Measurements from ENCODE around the gene ENTHD1. TPM values are rescaled to one million over a fixed set of nuclear protein-coding genes. Genes with fewer than 3 reads are reported as not detected.
A peak's percentile ranks its signal among the peaks of the same experiment; 100 is the strongest.

Gene ENTHD1
- total RNA-seq, 4 donors from 2014 or later = not detected

DNA sequence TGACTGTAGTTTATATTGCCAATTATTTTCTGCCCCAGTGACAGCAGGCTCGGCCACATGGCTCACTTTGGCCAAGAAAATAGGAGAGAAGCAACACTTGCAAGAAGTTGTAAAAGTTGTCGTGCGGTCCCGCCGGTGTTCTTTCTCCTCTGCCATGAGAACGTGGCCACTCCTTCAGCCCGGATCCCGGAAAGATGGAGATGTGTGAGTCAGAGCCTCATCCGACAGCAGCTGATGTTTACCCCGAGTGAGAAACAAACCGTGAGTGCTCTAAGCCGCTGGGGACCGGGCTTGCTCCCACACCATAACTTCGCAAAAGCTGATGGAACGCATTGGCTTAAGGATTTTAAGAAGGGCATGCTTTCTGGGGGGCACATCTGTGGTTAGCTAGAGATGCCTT, 166.0 kb downstream of the ENTHD1 start:
- Histone ChIP-seq H3K27me3 (no peaks in the 10 kb centered on the region), H3K4me3 (no peak overlapping the region), H3K9me3 (no peaks in the 10 kb centered on the region), H3K36me3 (no peaks in the 10 kb centered on the region), H3K4me1 (peaks cover 0 to 3% (median 0%) of the 10 kb centered on the region in 4 donors), H3K27ac (no peak overlapping the region)
- TF ChIP-seq POLR2A (IDR thresholded peaks at IDR 0.05) = no peak
- TF ChIP-seq, protein P1, sequence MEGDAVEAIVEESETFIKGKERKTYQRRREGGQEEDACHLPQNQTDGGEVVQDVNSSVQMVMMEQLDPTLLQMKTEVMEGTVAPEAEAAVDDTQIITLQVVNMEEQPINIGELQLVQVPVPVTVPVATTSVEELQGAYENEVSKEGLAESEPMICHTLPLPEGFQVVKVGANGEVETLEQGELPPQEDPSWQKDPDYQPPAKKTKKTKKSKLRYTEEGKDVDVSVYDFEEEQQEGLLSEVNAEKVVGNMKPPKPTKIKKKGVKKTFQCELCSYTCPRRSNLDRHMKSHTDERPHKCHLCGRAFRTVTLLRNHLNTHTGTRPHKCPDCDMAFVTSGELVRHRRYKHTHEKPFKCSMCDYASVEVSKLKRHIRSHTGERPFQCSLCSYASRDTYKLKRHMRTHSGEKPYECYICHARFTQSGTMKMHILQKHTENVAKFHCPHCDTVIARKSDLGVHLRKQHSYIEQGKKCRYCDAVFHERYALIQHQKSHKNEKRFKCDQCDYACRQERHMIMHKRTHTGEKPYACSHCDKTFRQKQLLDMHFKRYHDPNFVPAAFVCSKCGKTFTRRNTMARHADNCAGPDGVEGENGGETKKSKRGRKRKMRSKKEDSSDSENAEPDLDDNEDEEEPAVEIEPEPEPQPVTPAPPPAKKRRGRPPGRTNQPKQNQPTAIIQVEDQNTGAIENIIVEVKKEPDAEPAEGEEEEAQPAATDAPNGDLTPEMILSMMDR (IDR thresholded peaks at IDR 0.05) = no peak
- peak in 2 of 3 donors; percentile 51 to 65 for DNase-seq

DNA sequence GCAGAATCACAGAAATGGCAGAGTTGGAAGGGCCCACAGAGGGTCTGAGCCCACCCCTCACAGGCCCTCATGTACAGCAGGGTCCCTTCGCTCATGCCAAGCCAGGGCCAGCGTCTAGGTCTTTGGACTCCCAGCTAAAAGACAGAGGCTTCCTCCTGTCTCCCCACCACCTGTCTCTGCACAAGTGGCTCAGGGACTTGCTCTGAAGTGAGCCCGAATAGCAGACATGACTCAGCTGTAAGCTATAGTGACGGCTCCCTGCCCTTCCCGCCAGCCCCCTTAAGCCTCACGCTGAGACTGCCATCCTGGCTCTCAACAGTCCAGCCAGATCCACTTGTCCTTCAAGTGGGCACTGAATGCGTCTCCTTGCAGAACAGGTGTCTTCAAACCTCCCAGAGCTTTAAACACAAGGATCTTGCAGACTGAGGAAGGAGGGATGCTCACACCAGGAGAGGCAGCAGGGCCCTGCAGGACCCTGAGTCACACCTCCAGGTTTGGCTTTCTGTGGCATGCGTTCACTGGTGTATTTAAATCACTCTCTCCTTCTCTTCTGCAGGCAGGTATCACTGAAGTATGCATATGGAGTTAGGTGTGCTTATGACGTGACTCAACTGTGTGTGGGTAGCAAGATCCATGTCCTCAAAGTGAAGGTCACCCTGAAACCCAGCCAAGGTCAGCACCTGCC, 168.1 kb downstream of the ENTHD1 start:
- DNase-seq = no peak
- TF ChIP-seq POLR2A (IDR thresholded peaks at IDR 0.05) = no peak
- TF ChIP-seq, protein P1 (IDR thresholded peaks at IDR 0.05) = no peak
- H3K4me3 ChIP-seq = no peak overlapping the region
- no peaks in the 10 kb centered on the region for H3K9me3 ChIP-seq
- H3K27me3 ChIP-seq = no peaks in the 10 kb centered on the region
- no peaks in the 10 kb centered on the region for H3K36me3 ChIP-seq
- no peak overlapping the region for H3K27ac ChIP-seq
- H3K4me1 ChIP-seq = peaks cover 0 to 3% (median 0%) of the 10 kb centered on the region in 4 donors

DNA sequence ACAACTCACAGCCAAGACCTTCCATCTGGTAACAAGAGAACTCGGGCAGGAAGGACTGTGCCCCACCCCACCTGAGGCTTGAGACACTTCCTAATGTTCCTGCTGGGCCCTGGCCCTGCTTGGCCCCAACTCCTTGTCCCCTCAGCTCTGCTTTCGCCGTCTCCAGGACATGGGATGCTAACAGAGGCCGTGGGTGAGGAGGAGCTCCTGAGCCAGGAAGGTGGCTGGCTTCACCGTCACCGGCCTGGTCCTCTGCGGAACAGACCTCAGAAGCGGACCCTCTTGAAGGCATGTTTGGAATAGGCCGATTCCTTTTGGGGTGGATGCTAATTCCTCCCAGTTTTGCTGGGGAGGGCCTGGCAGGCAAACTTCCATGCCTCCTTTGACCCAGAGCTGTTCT, 168.7 kb downstream of the ENTHD1 start:
- no peak for DNase-seq
- Histone ChIP-seq H3K9me3 (no peaks in the 10 kb centered on the region), H3K4me3 (no peak overlapping the region), H3K27ac (no peak overlapping the region), H3K4me1 (peaks cover 0 to 3% (median 0%) of the 10 kb centered on the region in 4 donors), H3K36me3 (no peaks in the 10 kb centered on the region), H3K27me3 (no peaks in the 10 kb centered on the region)
- TF ChIP-seq POLR2A (IDR thresholded peaks at IDR 0.05) = no peak
- TF ChIP-seq, protein P1 (IDR thresholded peaks at IDR 0.05) = no peak

DNA sequence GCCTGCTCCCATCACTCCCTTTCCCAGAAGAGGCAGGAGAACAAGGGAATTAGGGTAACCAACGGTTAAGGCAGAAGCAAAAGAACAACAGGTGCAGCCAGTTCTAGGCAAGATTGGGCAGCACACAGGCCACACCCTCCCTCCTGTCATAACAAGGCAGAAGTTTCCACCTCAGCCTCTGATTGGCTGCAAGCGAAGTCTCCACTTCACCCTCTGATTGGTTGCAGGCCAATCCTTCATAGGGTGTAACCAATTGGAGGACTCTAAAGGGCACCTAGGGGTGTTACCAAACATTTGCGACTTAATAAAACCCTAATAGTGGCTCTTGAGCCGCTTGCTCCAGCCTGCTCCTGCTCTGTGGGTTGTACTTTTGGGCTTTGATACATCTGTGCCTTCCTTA, 169.2 kb downstream of the ENTHD1 start:
- Histone ChIP-seq H3K4me3 (no peak overlapping the region), H3K27ac (no peak overlapping the region), H3K4me1 (peaks cover 0 to 3% (median 0%) of the 10 kb centered on the region in 4 donors), H3K27me3 (no peaks in the 10 kb centered on the region), H3K9me3 (no peaks in the 10 kb centered on the region), H3K36me3 (no peaks in the 10 kb centered on the region)
- DNase-seq = no peak
- TF ChIP-seq, protein P1 (IDR thresholded peaks at IDR 0.05) = no peak
- no peak for TF ChIP-seq POLR2A (IDR thresholded peaks at IDR 0.05)

DNA sequence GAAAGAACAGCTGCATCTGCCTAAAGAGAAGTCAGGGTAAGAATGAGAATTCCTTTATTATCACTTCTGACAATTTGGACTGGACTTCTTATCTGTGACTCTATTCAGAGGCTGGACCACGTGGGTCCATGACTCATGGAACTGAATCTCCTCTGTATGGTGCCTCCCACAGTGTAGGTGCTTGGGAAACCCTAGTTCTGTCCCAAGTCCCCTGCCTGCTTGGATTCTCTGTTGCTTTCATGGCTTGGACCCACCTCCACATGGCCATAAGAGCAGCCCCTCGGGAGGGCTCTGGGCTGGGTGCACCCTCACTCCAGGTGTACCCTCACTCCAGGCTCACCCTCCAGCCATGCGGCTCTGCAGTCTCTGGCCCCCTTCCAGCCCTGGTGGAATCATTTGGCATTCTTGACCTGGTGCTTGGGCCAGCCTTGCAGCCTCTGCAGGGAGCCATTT, 169.6 kb downstream of the ENTHD1 start:
- Histone ChIP-seq H3K27me3 (no peaks in the 10 kb centered on the region), H3K27ac (no peak overlapping the region), H3K4me3 (no peak overlapping the region), H3K4me1 (peaks cover 0 to 6% (median 0%) of the 10 kb centered on the region in 4 donors), H3K9me3 (no peaks in the 10 kb centered on the region), H3K36me3 (no peaks in the 10 kb centered on the region)
- DNase-seq = peak in 2 of 3 donors; percentile 56 to 91
- no peak for TF ChIP-seq POLR2A (IDR thresholded peaks at IDR 0.05)
- TF ChIP-seq, protein P1 (IDR thresholded peaks at IDR 0.05) = no peak

Measured in Peyer's patch (tissue), 4 donors.